H1 (cell line): ENCODE data around the gene IRAK4. TPM values are rescaled to one million over a fixed set of nuclear protein-coding genes. Genes with fewer than 3 reads are reported as not detected.

Source experiments
- CTCF ChIA-PET: fragments of 300-600 bp; sonication (Branson Sonifier 250); formaldehyde crosslinking; loops from one replicate; lab custom pipeline; 2021; ENCODE audit not compliant: partially characterized antibody; lab: Charles Lee
- POLR2A ChIA-PET: fragments of 300-600 bp; sonication (Branson Sonifier 250); formaldehyde crosslinking; loops from one replicate; lab custom pipeline; 2021; ENCODE audit warnings: inconsistent platforms; ENCODE audit not compliant: partially characterized antibody; lab: Charles Lee
- DNase-seq, 2 experiments: peaks; one replicate each; pipeline versions ENCODE4 v3.0.0 to v3.0.0-alpha.2; 2010 to 2022; ENCODE audit warnings: low spot score in 2 of 2, low read depth in 1 of 2, mixed read lengths in 1 of 2
- FAIRE-seq: peaks from 2 replicates; lab custom pipeline; 2011; peaks lifted over from hg19 to GRCh38; lab: Jason Lieb, UNC
- H2AFZ ChIP-seq: 2 replicates; pipeline ENCODE4 v1.8.1; 2012; ENCODE audit warnings: low read length, inconsistent platforms
- H2AK5ac ChIP-seq: 2 replicates; pipeline ENCODE4 v1.6.1; 2013; ENCODE audit warnings: low read depth, low read length
- H2BK120ac ChIP-seq: replicated peaks from 2 replicates; pipeline ENCODE3; 2013; ENCODE audit warnings: low read depth, low read length, inconsistent platforms
- H2BK12ac ChIP-seq: 2 replicates; pipeline ENCODE4 v1.6.1; 2013; ENCODE audit warnings: low read depth, low read length
- H2BK15ac ChIP-seq: 2 replicates; pipeline ENCODE4 v1.6.1; 2013; ENCODE audit warnings: low read length
- H2BK20ac ChIP-seq: 2 replicates; pipeline ENCODE4 v1.6.1; 2013; ENCODE audit warnings: low read length
- H2BK5ac ChIP-seq: 2 replicates; pipeline ENCODE4 v1.6.1; 2013; ENCODE audit warnings: low read depth, low read length
- H3K14ac ChIP-seq: 2 replicates; pipeline ENCODE4 v1.6.1; 2013; ENCODE audit warnings: inconsistent platforms; ENCODE audit not compliant: insufficient read length
- H3K18ac ChIP-seq: 2 replicates; pipeline ENCODE4 v1.6.1; 2013; ENCODE audit warnings: low read length; ENCODE audit errors: extremely low read depth
- H3K23ac ChIP-seq: 2 replicates; pipeline ENCODE4 v1.6.1; 2013; ENCODE audit warnings: inconsistent platforms; ENCODE audit not compliant: insufficient read length
- H3K23me2 ChIP-seq: 2 replicates; pipeline ENCODE4 v1.6.1; 2013; ENCODE audit warnings: low read depth, low read length
- H3K27ac ChIP-seq: 2 replicates; pipeline ENCODE4 v1.6.1; 2011; ENCODE audit warnings: low read depth, low read length, inconsistent platforms
- H3K27me3 ChIP-seq, 4 experiments: replicated peaks in 1 of 4; 1 replicate in 1 of 4; 2 replicates in 3 of 4; pipeline versions ENCODE4 v1.6.1 to v1.8.1; 2011 to 2013; ENCODE audit warnings: low read length in 3 of 4, mild to moderate bottlenecking in 3 of 4, inconsistent platforms in 2 of 4, mixed read lengths in 2 of 4, moderate library complexity in 1 of 4; ENCODE audit not compliant: control insufficient read depth in 3 of 4, insufficient read depth in 3 of 4; ENCODE audit errors: extremely low read depth in 1 of 4
- H3K36me3 ChIP-seq, 4 experiments: 2 replicates each; pipeline versions ENCODE4 v1.6.1 to v1.8.1; 2011 to 2013; ENCODE audit warnings: mild to moderate bottlenecking in 4 of 4, low read length in 3 of 4, moderate library complexity in 2 of 4, control low read depth in 1 of 4, inconsistent platforms in 1 of 4; ENCODE audit not compliant: insufficient read depth in 4 of 4, control insufficient read depth in 2 of 4
- H3K4ac ChIP-seq: replicated peaks from 2 replicates; pipeline ENCODE3; 2013; ENCODE audit warnings: low read length, low read depth, mixed read lengths, inconsistent platforms; ENCODE audit not compliant: insufficient read length
- H3K4me1 ChIP-seq, 4 experiments: replicated peaks in 1 of 4; 1 replicate in 1 of 4; 2 replicates in 3 of 4; pipeline versions ENCODE4 v1.6.1 to v1.8.1; 2011 to 2013; ENCODE audit warnings: low read length in 3 of 4, inconsistent platforms in 2 of 4, mixed read lengths in 1 of 4; ENCODE audit not compliant: insufficient read depth in 4 of 4, control insufficient read depth in 3 of 4
- H3K4me2 ChIP-seq, 2 experiments: 2 replicates each; pipeline versions ENCODE4 v1.6.1 to v1.8.1; 2011 to 2013; ENCODE audit warnings: low read depth in 2 of 2, low read length in 2 of 2, control low read depth in 1 of 2, inconsistent platforms in 1 of 2, mild to moderate bottlenecking in 1 of 2; ENCODE audit not compliant: insufficient read depth in 1 of 2
- H3K4me3 ChIP-seq, 4 experiments: fragments of 200-600, 300-600 bp in 1 of 4; sonication (generic), shearing (Covaris generic), sonication (Bioruptor Twin) in 1 of 4; 2 replicates each; pipeline versions ENCODE4 v1.5.1 to v1.8.1; 2011 to 2016; ENCODE audit warnings: low read length in 4 of 4, low read depth in 3 of 4, control low read depth in 2 of 4, inconsistent platforms in 2 of 4, mild to moderate bottlenecking in 2 of 4, mixed read lengths in 1 of 4, moderate library complexity in 1 of 4; ENCODE audit not compliant: insufficient read depth in 2 of 4; ENCODE audit errors: extremely low read depth in 1 of 4
- H3K56ac ChIP-seq: replicated peaks from 2 replicates; pipeline ENCODE3; 2013; ENCODE audit warnings: low read depth, mild to moderate bottlenecking, mixed read lengths, low read length, inconsistent platforms; ENCODE audit not compliant: insufficient read length
- H3K79me1 ChIP-seq: 2 replicates; pipeline ENCODE4 v1.6.1; 2013; ENCODE audit warnings: low read depth, low read length, control low read depth
- H3K79me2 ChIP-seq, 2 experiments: 2 replicates each; pipeline versions ENCODE4 v1.6.1 to v1.8.1; 2012 to 2013; ENCODE audit warnings: low read length in 2 of 2, mild to moderate bottlenecking in 2 of 2, inconsistent platforms in 1 of 2; ENCODE audit not compliant: insufficient read depth in 2 of 2, control insufficient read depth in 1 of 2
- H3K9ac ChIP-seq, 4 experiments: replicated peaks in 1 of 4; 1 replicate in 1 of 4; 2 replicates in 3 of 4; pipeline versions ENCODE4 v1.6.1 to v1.8.1; 2011 to 2013; ENCODE audit warnings: low read depth in 3 of 4, low read length in 3 of 4, control low read depth in 2 of 4, mild to moderate bottlenecking in 2 of 4, moderate library complexity in 2 of 4, inconsistent platforms in 1 of 4; ENCODE audit errors: extremely low read depth in 1 of 4
- H3K9me3 ChIP-seq, 2 experiments: 2 replicates each; pipeline versions ENCODE4 v1.6.1 to v1.8.1; 2012 to 2013; ENCODE audit warnings: mild to moderate bottlenecking in 2 of 2, moderate library complexity in 2 of 2, control low read depth in 1 of 2, inconsistent platforms in 1 of 2, low read depth in 1 of 2, low read length in 1 of 2, mixed read lengths in 1 of 2; ENCODE audit not compliant: insufficient read depth in 2 of 2
- H4K20me1 ChIP-seq, 2 experiments: replicated peaks in 1 of 2; 2 replicates each; pipeline versions ENCODE3 to v1.8.1; 2011 to 2013; ENCODE audit warnings: inconsistent platforms in 2 of 2, low read length in 2 of 2, mild to moderate bottlenecking in 1 of 2; ENCODE audit not compliant: insufficient read depth in 2 of 2, control insufficient read depth in 1 of 2
- H4K5ac ChIP-seq: 2 replicates; pipeline ENCODE4 v1.6.1; 2013; ENCODE audit warnings: low read length, low read depth, mixed read lengths, inconsistent platforms; ENCODE audit not compliant: insufficient read length
- H4K8ac ChIP-seq: 2 replicates; pipeline ENCODE4 v1.8.0; 2013; ENCODE audit warnings: mild to moderate bottlenecking, moderate library complexity, low read length, inconsistent platforms; ENCODE audit not compliant: insufficient read depth; ENCODE audit errors: extremely low read depth
- H4K91ac ChIP-seq: replicated peaks from 2 replicates; pipeline ENCODE3; 2013; ENCODE audit warnings: low read length, mixed read lengths, inconsistent platforms; ENCODE audit not compliant: insufficient read length
- CEBPB ChIP-seq: IDR thresholded peaks from 2 replicates; pipeline ENCODE4 v1.6.1; 2012; ENCODE audit warnings: low read depth, low read length
- CHD2 ChIP-seq: IDR thresholded peaks from 2 replicates; pipeline ENCODE4 v1.6.1; 2012; ENCODE audit warnings: low read length, improper control_type of control experiment
- JUN ChIP-seq: IDR thresholded peaks from 2 replicates; pipeline ENCODE4 v1.6.1; 2011; ENCODE audit warnings: low read depth, mild to moderate bottlenecking, improper control_type of control experiment, low read length
- SAP30 ChIP-seq: fragments of 300-600 bp; sonication (generic); IDR thresholded peaks from 2 replicates; pipeline ENCODE4 v1.7.1; 2012; ENCODE audit warnings: low read length, moderate library complexity, mild to moderate bottlenecking, inconsistent platforms; ENCODE audit not compliant: insufficient read depth, insufficient replicate concordance
- SP4 ChIP-seq: IDR thresholded peaks from 2 replicates; pipeline ENCODE4 v1.6.1; 2012; ENCODE audit warnings: low read length, inconsistent platforms
- polyA plus RNA-seq, 7 experiments: library from polyadenylated mRNA; depleted of rRNA in 3 of 7; stranded (reverse) in 5 of 7; unstranded in 2 of 7; fragments of >200 nt in 5 of 7; fragments of 200-250 nt in 2 of 7; gene quantifications; 1 replicate in 5 of 7; 2 replicates in 1 of 7; 4 replicates in 1 of 7; pipeline versions ENCODE4 v1.2.1 to v1.2.3, GENCODE V29; 2011 to 2013; ENCODE audit warnings: missing spikeins in 2 of 7, mixed read lengths in 2 of 7
- total RNA-seq: library from RNA; stranded (reverse); fragmentation: NEBNext Ultra II Directional; extraction: Animal tissue kit (Norgen Biotek cat#: 25700); gene quantifications from 2 replicates; pipeline ENCODE4 v1.2.1, GENCODE V29; 2021

Gene IRAK4
- total and polyA plus RNA-seq, 2 of the 8 experiments (the other 6 are each of a cell fraction or from before 2014, with no cell fraction given), result 2.3 to 7.7 TPM

DNA sequence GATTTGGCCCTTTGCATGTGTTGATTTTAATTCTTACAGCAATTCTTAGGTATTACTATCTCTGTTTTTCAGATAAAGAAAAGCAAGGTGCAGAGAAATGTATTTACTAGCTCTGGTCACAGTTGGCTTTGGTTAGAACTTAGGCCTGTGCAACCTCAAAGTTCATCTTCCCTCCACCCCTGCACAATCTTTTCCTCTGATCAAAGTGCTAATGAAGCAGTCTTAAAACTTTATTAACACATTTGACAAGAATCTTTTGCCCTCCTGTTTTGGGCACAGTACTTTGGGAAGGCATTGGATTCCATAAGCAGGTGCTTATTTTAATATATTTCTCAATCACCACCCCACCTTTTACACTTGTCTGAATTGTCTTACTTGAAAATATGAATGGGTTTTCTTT is 2.7 kb downstream of the IRAK4 start:
- no peak for FAIRE-seq
- H3K79me1 ChIP-seq, result no peaks in the 10 kb centered on the region
- peaks cover 0 to 15% (median 6%) of the 10 kb centered on the region in 4 experiments; a peak in 5 of 7 replicates for H3K4me1 ChIP-seq
- H4K5ac ChIP-seq, result no peak overlapping the region
- no peak overlapping the region for H4K91ac ChIP-seq
- H3K56ac ChIP-seq, result no peak overlapping the region
- no peaks in the 10 kb centered on the region for H3K36me3 ChIP-seq
- no peaks in the 10 kb centered on the region; the same call in 1 of the 2 replicates for H3K23me2 ChIP-seq
- TF ChIP-seq JUN (no peak), CHD2 (no peak), CEBPB (no peak), SP4 (no peak), SAP30 (no peak)
- TF ChIP-seq, all 59 proteins: peak for 0
- H3K79me2 ChIP-seq, result peaks cover 0 to 8% of the 10 kb centered on the region in 2 experiments; a peak in 1 of 4 replicates
- H2AK5ac ChIP-seq, result no peak overlapping the region
- no peak overlapping the region for H3K4ac ChIP-seq
- no peak overlapping the region for H3K9ac ChIP-seq
- no peak overlapping the region for H2AFZ ChIP-seq
- no peaks in the 10 kb centered on the region for H3K27me3 ChIP-seq
- H2BK120ac ChIP-seq, result no peak overlapping the region
- H3K14ac ChIP-seq, result no peak overlapping the region
- ChIA-PET POLR2A (interaction anchor here (0.7 kb wide), 1 partner anchor 49 kb away, joined by 3 read pairs; no protein-coding TSS in a partner anchor), CTCF (interaction anchor here (1.2 to 3.1 kb wide), 3 partner anchors 10 to 23 kb away, joined by 3 to 15 read pairs (median 4); no protein-coding TSS in a partner anchor)
- no peak overlapping the region for H3K23ac ChIP-seq
- H2BK20ac ChIP-seq, result no peak overlapping the region
- H2BK15ac ChIP-seq, result no peak overlapping the region
- H3K4me2 ChIP-seq, result no peak overlapping the region
- H4K20me1 ChIP-seq, result no peaks in the 10 kb centered on the region
- no peak overlapping the region for H2BK12ac ChIP-seq
- no peak for DNase-seq
- H3K4me3 ChIP-seq, result no peak overlapping the region
- H3K9me3 ChIP-seq, result no peaks in the 10 kb centered on the region
- H3K18ac ChIP-seq, result no peak overlapping the region
- H2BK5ac ChIP-seq, result no peak overlapping the region
- no peak overlapping the region for H4K8ac ChIP-seq
- H3K27ac ChIP-seq, result no peak overlapping the region
